ENCODE results near the gene RBM18.

RBM18 gene

GRCh38 chr9:122264360-122265148 is at the start of gene RBM18, which contains the start of gene MRRF:
RBM18 (minus strand) TSS chr9:122264840; CDS start chr9:122261492, 3,348 bp downstream.
MRRF (plus strand) TSS chr9:122264882; CDS start chr9:122270892, 6,010 bp downstream.
- DNase-seq (ENCODE audit: low spot score): peak; percentile 92

GRCh38 chr9:122314165-122314564 is 49.5 kb upstream of the RBM18 start:
- no peak for DNase-seq (ENCODE audit: low spot score)

- DNase-seq (ENCODE audit: low spot score): no peak
Measured at GRCh38 chr9:122309861-122310260, 45.2 kb upstream of the RBM18 start.

- peak; percentile 44 for DNase-seq (ENCODE audit: low spot score)
Measured at GRCh38 chr9:122307925-122308324, 43.3 kb upstream of the RBM18 start.

GRCh38 chr9:122307061-122307460 is 42.4 kb upstream of the RBM18 start:
- DNase-seq (ENCODE audit: low spot score): peak; percentile 3

GRCh38 chr9:122302237-122303093 is 37.8 kb upstream of the RBM18 start:
- no peak for DNase-seq (ENCODE audit: low spot score)

- no peak for DNase-seq (ENCODE audit: low spot score)
Measured at GRCh38 chr9:122297512-122297911, 32.9 kb upstream of the RBM18 start.

- no peak for DNase-seq (ENCODE audit: low spot score)
Measured at GRCh38 chr9:122294531-122294930, 29.9 kb upstream of the RBM18 start.

- no peak for DNase-seq (ENCODE audit: low spot score)
Measured at GRCh38 chr9:122291458-122291857, 26.8 kb upstream of the RBM18 start.

- no peak for DNase-seq (ENCODE audit: low spot score)
Measured at GRCh38 chr9:122287214-122287720, 22.6 kb upstream of the RBM18 start.

- DNase-seq (ENCODE audit: low spot score): no peak
Measured at GRCh38 chr9:122286764-122287163, 22.1 kb upstream of the RBM18 start.

GRCh38 chr9:122281368-122281767 is 16.7 kb upstream of the RBM18 start:
- DNase-seq (ENCODE audit: low spot score): no peak

GRCh38 chr9:122277285-122277897 is 12.8 kb upstream of the RBM18 start:
- DNase-seq (ENCODE audit: low spot score): no peak

- DNase-seq (ENCODE audit: low spot score): no peak
Measured at GRCh38 chr9:122276096-122276495, 11.5 kb upstream of the RBM18 start.

GRCh38 chr9:122274055-122274454 is 9.4 kb upstream of the RBM18 start:
- no peak for DNase-seq (ENCODE audit: low spot score)

- DNase-seq (ENCODE audit: low spot score): no peak
Measured at GRCh38 chr9:122268041-122268814, 3.6 kb upstream of the RBM18 start.

GRCh38 chr9:122265149-122265915 is 692 bp upstream of the RBM18 start:
- peak; percentile 57 for DNase-seq (ENCODE audit: low spot score)

- DNase-seq (ENCODE audit: low spot score): peak; percentile 18
Measured at GRCh38 chr9:122263699-122264349, 816 bp downstream of the RBM18 start.

GRCh38 chr9:122262073-122262472 is 2.6 kb downstream of the RBM18 start:
- DNase-seq (ENCODE audit: low spot score): no peak

- peak; percentile 26 for DNase-seq (ENCODE audit: low spot score)
Measured at GRCh38 chr9:122261469-122261881, 3.2 kb downstream of the RBM18 start.
